Kidney epithelial cell (primary cell): ENCODE data around the gene FADS3. TPM values are rescaled to one million over a fixed set of nuclear protein-coding genes. Genes with fewer than 3 reads are reported as not detected.

Source experiments
- DNase-seq: peaks from one replicate; pipeline ENCODE4 v3.0.0-alpha.2; 2010; ENCODE audit warnings: low read depth
- H3K27me3 ChIP-seq: 2 replicates; pipeline ENCODE4 v1.6.0; 2011; ENCODE audit warnings: low read length; ENCODE audit not compliant: control insufficient read depth, insufficient read depth
- H3K36me3 ChIP-seq: 2 replicates; pipeline ENCODE4 v1.5.1; 2011; ENCODE audit warnings: low read length; ENCODE audit not compliant: control insufficient read depth, insufficient read depth
- H3K4me3 ChIP-seq: 2 replicates; pipeline ENCODE4 v1.5.1; 2011; ENCODE audit warnings: low read depth, mild to moderate bottlenecking, control low read depth, low read length
- total RNA-seq: library from RNA; depleted of rRNA; stranded (reverse); fragments of >200 nt; gene quantifications from 2 replicates; pipeline ENCODE4 v1.2.3, GENCODE V29; 2015
- TF ChIP-seq, protein P1 (sequence below): IDR thresholded peaks from 2 replicates; pipeline ENCODE4 v1.5.1; 2011; ENCODE audit warnings: mild to moderate bottlenecking, moderate library complexity, low read length, control low read depth, inconsistent platforms; ENCODE audit not compliant: insufficient read depth, poor library complexity, severe bottlenecking

Gene FADS3
- total RNA-seq, 1 donor from 2014 or later: 152 TPM

DNA sequence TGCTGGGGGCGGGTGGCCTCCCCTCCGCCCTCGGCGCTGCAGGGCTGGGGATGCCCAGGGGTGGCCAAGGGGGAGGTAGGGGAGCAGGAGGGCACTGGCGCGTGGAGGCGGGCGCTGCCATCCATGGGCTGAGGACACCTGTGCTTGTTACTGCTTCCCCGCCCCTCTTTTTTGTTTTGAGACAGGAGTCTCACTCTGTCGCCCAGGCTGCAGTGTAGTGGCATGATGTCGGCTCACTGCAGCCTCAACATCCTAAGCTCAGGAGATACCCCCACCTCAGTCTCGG lies 683 bp upstream of the FADS3 start:
- TF ChIP-seq, protein P1, sequence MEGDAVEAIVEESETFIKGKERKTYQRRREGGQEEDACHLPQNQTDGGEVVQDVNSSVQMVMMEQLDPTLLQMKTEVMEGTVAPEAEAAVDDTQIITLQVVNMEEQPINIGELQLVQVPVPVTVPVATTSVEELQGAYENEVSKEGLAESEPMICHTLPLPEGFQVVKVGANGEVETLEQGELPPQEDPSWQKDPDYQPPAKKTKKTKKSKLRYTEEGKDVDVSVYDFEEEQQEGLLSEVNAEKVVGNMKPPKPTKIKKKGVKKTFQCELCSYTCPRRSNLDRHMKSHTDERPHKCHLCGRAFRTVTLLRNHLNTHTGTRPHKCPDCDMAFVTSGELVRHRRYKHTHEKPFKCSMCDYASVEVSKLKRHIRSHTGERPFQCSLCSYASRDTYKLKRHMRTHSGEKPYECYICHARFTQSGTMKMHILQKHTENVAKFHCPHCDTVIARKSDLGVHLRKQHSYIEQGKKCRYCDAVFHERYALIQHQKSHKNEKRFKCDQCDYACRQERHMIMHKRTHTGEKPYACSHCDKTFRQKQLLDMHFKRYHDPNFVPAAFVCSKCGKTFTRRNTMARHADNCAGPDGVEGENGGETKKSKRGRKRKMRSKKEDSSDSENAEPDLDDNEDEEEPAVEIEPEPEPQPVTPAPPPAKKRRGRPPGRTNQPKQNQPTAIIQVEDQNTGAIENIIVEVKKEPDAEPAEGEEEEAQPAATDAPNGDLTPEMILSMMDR: peak; percentile 9
- DNase-seq: no peak
- H3K27me3 ChIP-seq: no peaks in the 10 kb centered on the region
- H3K4me3 ChIP-seq: peak overlapping the region; percentile 81
- H3K36me3 ChIP-seq: no peaks in the 10 kb centered on the region

GRCh38 chr11:61890529-61891330 lies 615 bp downstream of the FADS3 start:
- DNase-seq: peak; percentile 57
- TF ChIP-seq, protein P1: no peak
- H3K36me3 ChIP-seq: no peaks in the 10 kb centered on the region
- H3K4me3 ChIP-seq: peak overlapping the region; percentile 81
- H3K27me3 ChIP-seq: no peaks in the 10 kb centered on the region

- Histone ChIP-seq H3K36me3 (no peaks in the 10 kb centered on the region), H3K4me3 (no peak overlapping the region)
- no peak for DNase-seq
Measured at GRCh38 chr11:61889831-61890230, 1.5 kb downstream of the FADS3 start.

DNA sequence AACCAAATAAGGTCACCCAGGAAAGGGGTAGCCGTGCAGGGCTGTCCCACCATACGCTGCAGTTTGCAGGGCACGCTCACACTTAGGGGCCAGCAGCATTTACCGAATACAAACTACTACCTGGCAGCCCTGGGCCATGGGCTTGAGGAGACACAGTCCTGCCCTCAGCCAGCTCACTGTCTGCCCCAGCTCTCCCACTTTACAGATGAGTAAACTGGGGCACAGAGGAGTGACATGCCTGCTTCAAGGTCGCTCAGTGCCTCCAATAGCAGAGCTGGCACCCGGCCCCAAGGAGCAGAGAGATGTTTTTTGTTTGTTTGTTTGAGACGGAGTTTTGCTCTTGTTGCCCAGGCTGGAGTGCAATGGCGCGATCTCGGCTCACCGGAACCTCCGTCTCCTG lies 2.8 kb downstream of the FADS3 start:
- TF ChIP-seq, protein P1: no peak
- no peak for DNase-seq
- Histone ChIP-seq H3K27me3 (no peaks in the 10 kb centered on the region), H3K4me3 (no peak overlapping the region), H3K36me3 (no peaks in the 10 kb centered on the region)

More at GRCh38 chr11:61889831-61890230, 1.5 kb downstream of the FADS3 start:
- no peaks in the 10 kb centered on the region for H3K27me3 ChIP-seq
- TF ChIP-seq, protein P1: no peak

GRCh38 chr11:61887839-61888494 lies 3.4 kb downstream of the FADS3 start:
- TF ChIP-seq, protein P1: no peak
- no peaks in the 10 kb centered on the region for H3K27me3 ChIP-seq
- peak; percentile 56 for DNase-seq
- no peaks in the 10 kb centered on the region for H3K36me3 ChIP-seq
- H3K4me3 ChIP-seq: no peak overlapping the region

DNA sequence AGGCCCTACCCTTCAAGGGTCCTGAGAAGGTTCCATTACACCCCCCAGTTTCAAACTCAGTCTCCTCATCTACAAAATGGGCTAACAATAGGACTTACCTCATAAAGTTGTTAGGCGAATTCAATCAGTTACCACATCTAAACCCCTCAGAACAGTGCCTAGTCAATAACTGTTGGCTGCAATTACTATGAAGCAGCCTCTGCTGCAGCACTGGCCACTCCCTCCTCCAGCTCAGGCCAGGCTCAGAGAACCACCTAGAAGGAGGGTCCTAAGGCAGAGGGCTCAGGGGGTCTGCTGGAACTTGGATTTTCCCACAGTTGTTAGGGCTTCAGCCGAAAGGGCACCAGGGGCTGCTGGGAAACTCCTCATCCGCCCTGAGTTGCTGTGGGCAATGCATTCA lies 4.7 kb downstream of the FADS3 start:
- no peak for DNase-seq
- Histone ChIP-seq H3K4me3 (no peak overlapping the region), H3K36me3 (no peaks in the 10 kb centered on the region), H3K27me3 (no peaks in the 10 kb centered on the region)
- TF ChIP-seq, protein P1: no peak
